ENCODE data around the gene NUAK1. TPM values are rescaled to one million over a fixed set of nuclear protein-coding genes. Genes with fewer than 3 reads are reported as not detected.

NUAK1 gene
- total and polyA plus RNA-seq, 2 donors from 2014 or later, result 2.9 to 28.8 TPM

DNA sequence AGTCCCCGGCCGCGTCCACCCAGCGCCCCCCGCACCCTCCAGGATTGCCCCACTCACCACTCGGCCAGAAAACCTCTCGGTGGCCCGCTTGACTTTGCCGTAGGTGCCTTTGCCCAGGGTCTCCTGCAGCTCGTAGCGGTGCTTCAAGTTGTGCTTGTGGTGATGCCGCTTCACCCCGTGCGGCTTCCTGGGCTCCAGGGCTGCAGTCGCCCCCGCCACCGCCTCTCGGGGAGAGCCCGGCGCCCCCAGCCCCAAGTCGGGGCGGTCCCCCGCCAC is 459 bp downstream of the NUAK1 start:
- intact Hi-C loops (cut with DNase I), result loop anchor here (5.0 to 10.0 kb wide), 2 partner anchors 433 to 716 kb away; no protein-coding TSS in a partner anchor
- no peaks in the 10 kb centered on the region for H3K9me3 ChIP-seq (ENCODE audit: control insufficient read depth in 2 of 3, insufficient read depth in 1 of 3, low read length in 3 of 3)
- FAIRE-seq, result no peak
- no peaks in the 10 kb centered on the region for H3K36me3 ChIP-seq (ENCODE audit: control insufficient read depth in 2 of 3, insufficient read depth in 3 of 3, low read length in 3 of 3)
- DNase-seq, result peak in 3 of 5 donors; percentile 51 to 77 (median 53)
- H3K27me3 ChIP-seq (ENCODE audit: control insufficient read depth, insufficient read depth, low read length), result no peaks in the 10 kb centered on the region
- TF ChIP-seq CTCF (IDR thresholded peaks at IDR 0.05; ENCODE audit: borderline replicate concordance, extremely low read depth, insufficient read depth), result no peak
- peak overlapping the region; percentile 87 to 88 for H3K27ac ChIP-seq (ENCODE audit: low read depth in 2 of 2, low read length in 2 of 2)
- peak overlapping the region in 2 of 3 donors; percentile 46 to 55 for H3K9ac ChIP-seq (ENCODE audit: low read length in 3 of 3)
- H3K4me1 ChIP-seq (ENCODE audit: control insufficient read depth in 2 of 3, insufficient read depth in 2 of 3, low read depth in 1 of 3, low read length in 3 of 3), result peaks cover 0 to 28% (median 15%) of the 10 kb centered on the region in 3 donors
- peak overlapping the region; percentile 38 to 72 (median 51) for H3K4me3 ChIP-seq (ENCODE audit: low read length in 3 of 3)

DNA sequence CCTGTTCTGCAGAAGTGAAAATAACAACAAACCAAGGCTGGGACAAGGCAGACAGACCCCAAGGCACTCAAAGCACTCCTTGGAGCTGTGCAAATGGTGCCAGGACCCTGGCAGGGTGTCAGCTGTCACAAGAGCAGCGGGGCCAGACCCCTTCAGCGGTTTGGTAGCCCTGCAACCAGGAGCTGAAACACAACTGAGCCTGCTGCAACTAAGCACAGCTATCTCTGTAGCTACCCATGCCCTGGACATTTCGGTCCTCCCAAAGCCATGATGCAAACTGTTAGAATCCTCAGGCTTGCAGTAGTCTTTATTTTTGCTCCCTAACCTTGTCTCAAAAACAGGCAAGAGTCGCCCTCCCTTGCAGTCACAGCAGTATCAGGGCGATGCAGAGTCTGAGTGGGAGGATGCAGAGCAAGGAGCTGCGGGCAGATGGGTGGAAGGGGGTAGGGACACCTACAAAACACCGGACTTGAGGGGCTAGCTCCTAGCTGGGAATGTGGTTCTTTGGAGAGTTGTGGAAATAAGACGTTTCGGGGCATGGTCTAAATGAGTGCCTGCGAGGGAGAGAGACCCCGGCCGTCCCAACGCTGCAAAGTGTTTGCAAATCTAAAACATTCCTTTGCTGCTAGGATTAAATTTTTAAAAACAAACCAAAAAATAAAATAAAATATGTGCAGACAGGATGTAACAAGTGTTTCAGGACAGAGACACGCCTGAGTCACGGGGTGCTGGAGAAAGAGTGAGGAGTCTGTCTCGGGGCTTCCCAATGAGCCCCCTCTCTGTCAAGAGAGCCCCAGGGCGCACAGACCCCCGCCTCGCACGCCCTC is 1.0 kb downstream of the NUAK1 start:
- Histone ChIP-seq H3K9me3 (ENCODE audit: control insufficient read depth in 2 of 3, insufficient read depth in 1 of 3, low read length in 3 of 3) (no peaks in the 10 kb centered on the region), H3K4me3 (ENCODE audit: low read length in 3 of 3) (peak overlapping the region; percentile 38 to 72 (median 51)), H3K27ac (ENCODE audit: low read depth in 2 of 2, low read length in 2 of 2) (peak overlapping the region; percentile 87 to 88), H3K4me1 (ENCODE audit: control insufficient read depth in 2 of 3, insufficient read depth in 2 of 3, low read depth in 1 of 3, low read length in 3 of 3) (peaks cover 0 to 32% (median 21%) of the 10 kb centered on the region in 3 donors), H3K9ac (ENCODE audit: low read length in 3 of 3) (peak overlapping the region; percentile 13 to 55 (median 47)), H3K27me3 (ENCODE audit: control insufficient read depth, insufficient read depth, low read length) (no peaks in the 10 kb centered on the region), H3K36me3 (ENCODE audit: control insufficient read depth in 2 of 3, insufficient read depth in 3 of 3, low read length in 3 of 3) (no peaks in the 10 kb centered on the region)
- peak in 1 of 5 donors; percentile 30 for DNase-seq
- no peak for TF ChIP-seq CTCF (IDR thresholded peaks at IDR 0.05; ENCODE audit: borderline replicate concordance, extremely low read depth, insufficient read depth)
- intact Hi-C loops (cut with DNase I), result loop anchor here (5.0 to 10.0 kb wide), 2 partner anchors 433 to 715 kb away; no protein-coding TSS in a partner anchor
- FAIRE-seq, result no peak

DNA sequence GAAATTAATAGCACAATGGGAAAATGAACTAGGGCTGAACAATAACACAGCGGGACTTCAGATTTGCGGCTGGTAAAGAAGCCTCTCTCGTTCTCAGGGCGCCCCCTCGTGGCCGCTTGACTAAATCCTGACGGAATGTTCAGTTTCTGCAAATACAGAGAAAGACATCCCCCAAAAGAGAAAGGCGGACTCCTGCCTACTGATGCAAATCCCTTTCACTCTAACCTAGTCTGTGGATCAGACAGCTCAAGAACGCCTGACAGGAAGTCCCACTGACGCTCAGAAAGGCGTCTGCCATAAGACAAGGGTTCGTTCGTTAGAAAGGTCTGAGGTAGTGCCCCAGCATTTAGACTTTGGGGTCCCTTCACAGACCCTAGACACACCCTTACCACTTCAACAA is 2.5 kb downstream of the NUAK1 start:
- Histone ChIP-seq H3K27ac (ENCODE audit: low read depth in 2 of 2, low read length in 2 of 2) (peak overlapping the region; percentile 48 to 82), H3K36me3 (ENCODE audit: control insufficient read depth in 2 of 3, insufficient read depth in 3 of 3, low read length in 3 of 3) (no peaks in the 10 kb centered on the region), H3K9me3 (ENCODE audit: control insufficient read depth in 2 of 3, insufficient read depth in 1 of 3, low read length in 3 of 3) (no peaks in the 10 kb centered on the region), H3K4me3 (ENCODE audit: low read length in 3 of 3) (peak overlapping the region; percentile 44 to 72 (median 54)), H3K9ac (ENCODE audit: low read length in 3 of 3) (peak overlapping the region; percentile 10 to 55 (median 50)), H3K27me3 (ENCODE audit: control insufficient read depth, insufficient read depth, low read length) (no peaks in the 10 kb centered on the region), H3K4me1 (ENCODE audit: control insufficient read depth in 2 of 3, insufficient read depth in 2 of 3, low read depth in 1 of 3, low read length in 3 of 3) (peaks cover 0 to 34% (median 29%) of the 10 kb centered on the region in 3 donors)
- peak; percentile 86 for TF ChIP-seq CTCF (IDR thresholded peaks at IDR 0.05; ENCODE audit: borderline replicate concordance, extremely low read depth, insufficient read depth)
- DNase-seq (peak; percentile 89 to 95 (median 93)), FAIRE-seq (peak; percentile 62)
- intact Hi-C loops (cut with DNase I), result loop anchor here (5.0 to 10.0 kb wide), 2 partner anchors 431 to 714 kb away; no protein-coding TSS in a partner anchor
